ENCODE data around the gene COL26A1. TPM values are rescaled to one million over a fixed set of nuclear protein-coding genes. Genes with fewer than 3 reads are reported as not detected.

Gene COL26A1
- total and polyA plus RNA-seq, 2 of the 4 experiments (the other 2 are of a cell fraction) = not detected

- CTCF ChIA-PET = no interaction called here
- Histone ChIP-seq H2BK5ac (ENCODE audit: low read depth, low read length, poor library complexity, severe bottlenecking) (no peak overlapping the region), H2AFZ (replicated peaks; ENCODE audit: low read length, poor library complexity) (no peak overlapping the region), H3K9me3 (ENCODE audit: control insufficient read depth, insufficient read depth, low read length) (peaks cover 3% of the 10 kb centered on the region; the same call in 1 of the 2 replicates), H2BK20ac (ENCODE audit: low read depth, low read length) (no peak overlapping the region), H3K23ac (ENCODE audit: low read depth, low read length) (no peak overlapping the region), H3K4me2 (ENCODE audit: low read depth, low read length) (no peak overlapping the region), H3K4me1 (ENCODE audit: control insufficient read depth, insufficient read depth, low read length) (no peaks in the 10 kb centered on the region), H2AK5ac (ENCODE audit: low read depth, low read length) (no peak overlapping the region), H3K9ac (ENCODE audit: low read depth, low read length) (no peak overlapping the region), H2BK15ac (ENCODE audit: low read depth, low read length) (no peak overlapping the region), H3K4ac (ENCODE audit: low read depth, low read length) (no peak overlapping the region), H4K91ac (ENCODE audit: insufficient read depth, low read depth, low read length) (no peak overlapping the region), H3K27me3 (ENCODE audit: control insufficient read depth, insufficient read depth, low read length) (peaks cover 37% of the 10 kb centered on the region), H3K36me3 (ENCODE audit: control insufficient read depth, insufficient read depth, low read length) (no peaks in the 10 kb centered on the region), H3K27ac (ENCODE audit: insufficient read depth, low read length) (no peak overlapping the region), H3K56ac (ENCODE audit: extremely low read depth, insufficient read depth, low read length) (no peak overlapping the region), H2AK9ac (replicated peaks; ENCODE audit: low read depth, low read length, poor library complexity) (no peak overlapping the region), H3K14ac (replicated peaks; ENCODE audit: low read depth, low read length) (no peak overlapping the region), H4K20me1 (ENCODE audit: insufficient read depth, low read length) (no peaks in the 10 kb centered on the region), H4K5ac (ENCODE audit: low read depth, low read length) (no peak overlapping the region), H3K79me1 (ENCODE audit: low read depth in 1 of 2, low read length in 2 of 2) (no peaks in the 10 kb centered on the region), H3K9me1 (ENCODE audit: insufficient read depth, low read length) (no peaks in the 10 kb centered on the region), H3K18ac (ENCODE audit: low read depth, low read length) (no peak overlapping the region), H3K4me3 (ENCODE audit: insufficient read depth, low read depth, low read length) (no peak overlapping the region), H4K8ac (ENCODE audit: low read depth in 2 of 2, low read length in 2 of 2) (no peak overlapping the region), H2BK120ac (ENCODE audit: low read depth, low read length) (no peak overlapping the region)
- in situ Hi-C loops (cut with MboI; ENCODE audit: low sequenced_read_pairs) = loop anchor here (25.0 kb wide), 1 partner anchor 896 kb away; no protein-coding TSS in a partner anchor
- BruUV-seq (replicated peaks) = no TSS peak
- POLR2A ChIA-PET (ENCODE audit: unreplicated experiment) = no interaction called here
- WGBS, 2 experiments (ENCODE audit: extremely low coverage in 2 of 2, insufficient read length in 1 of 2) = 88% methylated on average over 1 of the region's 2 CpGs; no CpG with 5 or more reads in 1 of the 2 experiments
- ATAC-seq (ENCODE audit: low read depth) (no peak), DNase-seq (no peak)
- intact Hi-C loops (cut with micrococcal nuclease) = no loop called here
- TF ChIP-seq USF2 (IDR thresholded peaks at IDR 0.05; ENCODE audit: low read depth, low read length) (no peak), FOS (IDR thresholded peaks at IDR 0.05; ENCODE audit: low read depth, low read length) (no peak), ELK1 (IDR thresholded peaks at IDR 0.05; ENCODE audit: borderline replicate concordance, low read depth, low read length) (no peak), CEBPB (IDR thresholded peaks at IDR 0.05; ENCODE audit: low read depth, low read length) (no peak)
- dilution Hi-C loops (cut with HindIII; ENCODE audit: low sequenced_read_pairs, unreplicated experiment) = no loop called here
Measured at GRCh38 chr7:101365956-101366355, 3.3 kb downstream of the COL26A1 start.
